Activated CD4-positive, alpha-beta T cell treated with anti-CD3 and anti-CD28 coated beads, Interleukin-2, amount 50 U/mL, for 24 hours (primary cell): ENCODE data around the gene LY6G6F.
A peak's percentile ranks its signal among the peaks of the same experiment; 100 is the strongest.

Experiments used
- DNase-seq, 2 donors: peaks; one replicate each; pipeline ENCODE4 v3.0.0-alpha.2; 2020; ENCODE audit warnings: low read depth in 1 of 2, low spot score in 1 of 2

LY6G6F gene

GRCh38 chr6:31722173-31722572, 15.5 kb downstream of the LY6G6F start:
- no peak for DNase-seq

- DNase-seq = no peak
These were observed 16.7 kb downstream of the LY6G6F start, which contains the start of gene MPIG6B for GRCh38 chr6:31723245-31723979. Gene MPIG6B (plus strand): TSS chr6:31723373. CDS start chr6:31723384, 11 bp downstream.

GRCh38 chr6:31723980-31724691, 17.5 kb downstream of the LY6G6F start:
- DNase-seq = no peak

GRCh38 chr6:31725502-31726350, 19.1 kb downstream of the LY6G6F start:
- no peak for DNase-seq

- DNase-seq = no peak
These were observed 20.5 kb downstream of the LY6G6F start for GRCh38 chr6:31727034-31727716.

- no peak for DNase-seq
These were observed 21.3 kb downstream of the LY6G6F start for GRCh38 chr6:31727717-31728671.

- no peak for DNase-seq
These were observed 22.3 kb downstream of the LY6G6F start, which contains the start of gene DDAH2 for GRCh38 chr6:31728767-31729514. Gene DDAH2 (minus strand): TSS chr6:31729299. CDS start chr6:31729161, 138 bp downstream.

- DNase-seq = peak; percentile 55 to 67
These were observed 22.9 kb downstream of the LY6G6F start for GRCh38 chr6:31729515-31729978.

GRCh38 chr6:31729979-31730630, 23.4 kb downstream of the LY6G6F start:
- peak; percentile 32 to 42 for DNase-seq

GRCh38 chr6:31730631-31731086, 24.0 kb downstream of the LY6G6F start:
- DNase-seq = no peak

- DNase-seq = no peak
These were observed 25.4 kb downstream of the LY6G6F start for GRCh38 chr6:31732029-31732428.

- no peak for DNase-seq
These were observed 27.1 kb downstream of the LY6G6F start for GRCh38 chr6:31733734-31734133.

GRCh38 chr6:31734247-31734820, 27.7 kb downstream of the LY6G6F start:
- no peak for DNase-seq

- DNase-seq = peak; percentile 13 to 54
These were observed 28.2 kb downstream of the LY6G6F start for GRCh38 chr6:31734821-31735406.

GRCh38 chr6:31736021-31736767, 29.5 kb downstream of the LY6G6F start, which contains the start of gene CLIC1:
Gene CLIC1 (minus strand): TSS chr6:31736530. CDS start chr6:31736300, 230 bp downstream.
- peak; percentile 56 to 73 for DNase-seq

GRCh38 chr6:31736768-31737314, 30.2 kb downstream of the LY6G6F start:
- no peak for DNase-seq
